ENCODE data around the gene MSLN. TPM values are rescaled to one million over a fixed set of nuclear protein-coding genes. Genes with fewer than 3 reads are reported as not detected.

The MSLN gene
- total and polyA plus RNA-seq, 2 of the 8 experiments (the other 6 are each of a cell fraction or from before 2014, with no cell fraction given), result 0.28 to 0.50 TPM

GRCh38 chr16:730666-731509, 29.6 kb upstream of the MSLN start:
- no peak overlapping the region for H2BK5ac ChIP-seq (ENCODE audit: low read depth, low read length)
- H3K23ac ChIP-seq (ENCODE audit: insufficient read length), result no peak overlapping the region
- WGBS, 2 experiments (ENCODE audit: extremely low coverage in 1 of 2, insufficient coverage in 1 of 2, insufficient read length in 1 of 2, insufficient replicate concordance in 2 of 2, low coverage in 1 of 2, low lambda C conversion rate in 2 of 2, missing lambda C conversion rate in 1 of 2), result 92% methylated on average over 17 of the region's 22 CpGs; no CpG with 5 or more reads in 1 of the 2 experiments
- no peak overlapping the region for H3K4me2 ChIP-seq (ENCODE audit: insufficient read depth in 1 of 2, low read depth in 2 of 2, low read length in 2 of 2)
- H2BK15ac ChIP-seq (ENCODE audit: low read length), result no peak overlapping the region
- peaks cover 0 to 14% (median 8%) of the 10 kb centered on the region in 4 experiments; a peak in 5 of 7 replicates for H3K4me1 ChIP-seq (replicated peaks in 1 of 4; ENCODE audit: control insufficient read depth in 3 of 4, insufficient read depth in 4 of 4, low read length in 3 of 4)
- POLR2A ChIA-PET (ENCODE audit: partially characterized antibody), result interaction anchor here (0.8 to 23.0 kb wide), 10 partner anchors 9 to 73 kb away, joined by 3 to 353 read pairs (median 4); partner anchors contain the start of genes ANTKMT, CCDC78, CIAO3 and GNG13
- no peak overlapping the region for H3K56ac ChIP-seq (replicated peaks; ENCODE audit: insufficient read length, low read depth, low read length)
- H3K27me3 ChIP-seq (replicated peaks in 1 of 4; ENCODE audit: control insufficient read depth in 3 of 4, extremely low read depth in 1 of 4, insufficient read depth in 3 of 4, low read length in 3 of 4), result peaks cover 0 to 10% (median 4%) of the 10 kb centered on the region in 4 experiments; a peak in 4 of 7 replicates
- no peak overlapping the region for H3K9ac ChIP-seq (replicated peaks in 1 of 4; ENCODE audit: extremely low read depth in 1 of 4, low read depth in 3 of 4, low read length in 3 of 4)
- no peak overlapping the region for H2AFZ ChIP-seq (ENCODE audit: low read length)
- no peaks in the 10 kb centered on the region for H3K79me1 ChIP-seq (ENCODE audit: low read depth, low read length)
- peaks cover 19% of the 10 kb centered on the region; the same call in 1 of the 2 replicates for H3K23me2 ChIP-seq (ENCODE audit: low read depth, low read length)
- H4K91ac ChIP-seq (replicated peaks; ENCODE audit: insufficient read length, low read length), result no peak overlapping the region
- DNase-seq (ENCODE audit: low read depth in 1 of 2, low spot score in 2 of 2) (no peak), FAIRE-seq (no peak)
- peaks cover 0 to 3% (median under 1%) of the 10 kb centered on the region in 4 experiments; a peak in 1 of 8 replicates for H3K36me3 ChIP-seq (ENCODE audit: control insufficient read depth in 2 of 4, insufficient read depth in 4 of 4, low read length in 3 of 4)
- CTCF ChIA-PET (ENCODE audit: partially characterized antibody), result interaction anchor here (0.5 to 35.8 kb wide), 6 partner anchors 5 to 683 kb away, joined by 3 to 977 read pairs (median 216); partner anchors contain the start of genes ANTKMT, CCDC78, CHTF18 and CIAO3
- H3K9me3 ChIP-seq (ENCODE audit: insufficient read depth in 2 of 2, low read depth in 1 of 2, low read length in 1 of 2), result no peaks in the 10 kb centered on the region
- H4K20me1 ChIP-seq (replicated peaks in 1 of 2; ENCODE audit: control insufficient read depth in 1 of 2, insufficient read depth in 2 of 2, low read length in 2 of 2), result peaks cover 2 to 12% of the 10 kb centered on the region in 2 experiments
- no peak overlapping the region for H3K27ac ChIP-seq (ENCODE audit: low read depth, low read length)
- no peak overlapping the region for H4K5ac ChIP-seq (ENCODE audit: insufficient read length, low read depth, low read length)
- H3K79me2 ChIP-seq (ENCODE audit: control insufficient read depth in 1 of 2, insufficient read depth in 2 of 2, low read length in 2 of 2), result no peaks in the 10 kb centered on the region
- no peak overlapping the region for H2BK120ac ChIP-seq (replicated peaks; ENCODE audit: low read depth, low read length)
- H2BK12ac ChIP-seq (ENCODE audit: low read depth, low read length), result no peak overlapping the region
- H3K4me3 ChIP-seq (ENCODE audit: extremely low read depth in 1 of 4, insufficient read depth in 2 of 4, low read depth in 3 of 4, low read length in 4 of 4), result no peak overlapping the region
- H2AK5ac ChIP-seq (ENCODE audit: low read depth, low read length), result no peak overlapping the region
- H2BK20ac ChIP-seq (ENCODE audit: low read length), result no peak overlapping the region
- H3K14ac ChIP-seq (ENCODE audit: insufficient read length), result no peak overlapping the region
- no peak overlapping the region for H4K8ac ChIP-seq (ENCODE audit: extremely low read depth, insufficient read depth, low read length)
- no peak overlapping the region for H3K4ac ChIP-seq (replicated peaks; ENCODE audit: insufficient read length, low read depth, low read length)
- no peak overlapping the region for H3K18ac ChIP-seq (ENCODE audit: extremely low read depth, low read length)
- no peak for TF ChIP-seq CBX8 (IDR thresholded peaks at IDR 0.05; ENCODE audit: borderline replicate concordance, low read depth, low read length)
- no peak for TF ChIP-seq MAX (IDR thresholded peaks at IDR 0.05)
- TF ChIP-seq BCL11A (IDR thresholded peaks at IDR 0.05; ENCODE audit: low read depth in 2 of 2, low read length in 2 of 2), result no peak
- TF ChIP-seq SP1 (IDR thresholded peaks at IDR 0.05; ENCODE audit: low read depth, low read length), result no peak
- TF ChIP-seq MAFK (IDR thresholded peaks at IDR 0.05; ENCODE audit: low read depth, low read length), result no peak
- no peak for TF ChIP-seq YY1 (IDR thresholded peaks at IDR 0.05; ENCODE audit: low read depth, low read length)
- TF ChIP-seq TAF7 (optimal IDR thresholded peaks at IDR 0.05; ENCODE audit: borderline replicate concordance, low read depth, low read length), result no peak
- TF ChIP-seq HDAC6 (IDR thresholded peaks at IDR 0.05; ENCODE audit: low read depth, low read length), result no peak
- no peak for TF ChIP-seq RXRA (IDR thresholded peaks at IDR 0.05; ENCODE audit: insufficient read depth, low read depth, low read length)
- TF ChIP-seq TEAD4 (IDR thresholded peaks at IDR 0.05; ENCODE audit: low read depth, low read length), result no peak
- TF ChIP-seq RBBP5 (IDR thresholded peaks at IDR 0.05; ENCODE audit: borderline replicate concordance, low read depth, low read length), result no peak
